Measurements from ENCODE around the gene ZNF423.

The ZNF423 gene

GRCh38 chr16:49498666-49499413 lies 357.1 kb downstream of the ZNF423 start:
- no peak for DNase-seq

GRCh38 chr16:49498264-49498663 lies 357.6 kb downstream of the ZNF423 start:
- DNase-seq = no peak

- DNase-seq = no peak
Measured at GRCh38 chr16:49497466-49497865, 358.4 kb downstream of the ZNF423 start.

- no peak for DNase-seq
Measured at GRCh38 chr16:49496656-49497055, 359.3 kb downstream of the ZNF423 start.

- DNase-seq = no peak
Measured at GRCh38 chr16:49495596-49496355, 360.1 kb downstream of the ZNF423 start.

GRCh38 chr16:49494891-49495566 lies 360.9 kb downstream of the ZNF423 start:
- no peak for DNase-seq

GRCh38 chr16:49494474-49494873 lies 361.4 kb downstream of the ZNF423 start:
- no peak for DNase-seq

GRCh38 chr16:49493836-49494235 lies 362.1 kb downstream of the ZNF423 start:
- DNase-seq = no peak

GRCh38 chr16:49492896-49493626 lies 362.9 kb downstream of the ZNF423 start:
- DNase-seq = no peak

- peak; percentile 35 to 38 for DNase-seq
Measured at GRCh38 chr16:49491771-49492761, 363.8 kb downstream of the ZNF423 start.

GRCh38 chr16:49491106-49491670 lies 364.7 kb downstream of the ZNF423 start:
- DNase-seq = no peak

- no peak for DNase-seq
Measured at GRCh38 chr16:49490321-49490705, 365.6 kb downstream of the ZNF423 start.

GRCh38 chr16:49489686-49490320 lies 366.1 kb downstream of the ZNF423 start:
- DNase-seq = no peak

- no peak for DNase-seq
Measured at GRCh38 chr16:49488740-49489525, 367.0 kb downstream of the ZNF423 start.

- no peak for DNase-seq
Measured at GRCh38 chr16:49488336-49488735, 367.6 kb downstream of the ZNF423 start.

GRCh38 chr16:49487746-49488145 lies 368.2 kb downstream of the ZNF423 start:
- DNase-seq = no peak

GRCh38 chr16:49486400-49486799 lies 369.5 kb downstream of the ZNF423 start:
- no peak for DNase-seq

GRCh38 chr16:49485663-49486062 lies 370.2 kb downstream of the ZNF423 start:
- DNase-seq = no peak

GRCh38 chr16:49484936-49485335 lies 371.0 kb downstream of the ZNF423 start:
- no peak for DNase-seq

GRCh38 chr16:49484451-49484849 lies 371.5 kb downstream of the ZNF423 start:
- no peak for DNase-seq

All from activated CD4-positive, alpha-beta T cell treated with anti-CD3 and anti-CD28 coated beads, Interleukin-2, amount 50 U/mL, for 48 hours (primary cell).